Lung (tissue), 12 donors: ENCODE results near the gene CATSPER4. TPM values are rescaled to one million over a fixed set of nuclear protein-coding genes. Genes with fewer than 3 reads are reported as not detected.

Experiments
- ATAC-seq: fragments of 200-7000 bp; cut with Tn5 transposase; one replicate; pipeline ENCODE4 v1.9.1; 2020; ENCODE audit warnings: moderate number of reproducible peaks; ENCODE audit not compliant: insufficient read depth, low FRiP score
- DNase-seq, 3 donors: peaks; one replicate each; pipeline ENCODE4 v3.0.0-alpha.2; 2013 to 2017
- H3K27ac ChIP-seq, 2 donors: one replicate each; pipeline ENCODE4 v1.5.1; 2013; ENCODE audit warnings: mild to moderate bottlenecking in 2 of 2, moderate library complexity in 2 of 2, control low read depth in 1 of 2, inconsistent platforms in 1 of 2, low read depth in 1 of 2, low read length in 1 of 2
- H3K27me3 ChIP-seq, 3 donors: one replicate each; pipeline ENCODE4 v1.5.1; 2013; ENCODE audit warnings: low read length in 2 of 3; ENCODE audit not compliant: control insufficient read depth in 3 of 3, insufficient read depth in 3 of 3
- H3K36me3 ChIP-seq, 4 donors: one replicate each; pipeline ENCODE4 v1.5.1; 2013; ENCODE audit warnings: low read length in 4 of 4, mild to moderate bottlenecking in 1 of 4, moderate library complexity in 1 of 4; ENCODE audit not compliant: control insufficient read depth in 4 of 4, insufficient read depth in 4 of 4
- H3K4me1 ChIP-seq, 5 donors: one replicate each; pipeline ENCODE4 v1.5.1; 2013; ENCODE audit warnings: low read length in 5 of 5, mild to moderate bottlenecking in 2 of 5, moderate library complexity in 1 of 5; ENCODE audit not compliant: control insufficient read depth in 5 of 5, insufficient read depth in 5 of 5
- H3K4me3 ChIP-seq: one replicate; pipeline ENCODE4 v1.5.1; 2013; ENCODE audit warnings: mild to moderate bottlenecking, control low read depth, moderate library complexity
- H3K9ac ChIP-seq, 2 donors: one replicate each; pipeline ENCODE4 v1.5.1; 2013; ENCODE audit warnings: low read length in 2 of 2, control low read depth in 1 of 2; ENCODE audit not compliant: insufficient read depth in 1 of 2
- H3K9me3 ChIP-seq, 4 donors: one replicate each; pipeline ENCODE4 v1.5.1; 2013; ENCODE audit warnings: low read length in 3 of 4, mild to moderate bottlenecking in 1 of 4, moderate library complexity in 1 of 4; ENCODE audit not compliant: control insufficient read depth in 4 of 4, insufficient read depth in 3 of 4
- CTCF ChIP-seq: IDR thresholded peaks from 2 replicates; pipeline ENCODE4 v1.5.1; 2012; ENCODE audit warnings: mild to moderate bottlenecking; ENCODE audit errors: control extremely low read depth, extremely low read depth
- WGBS, 2 donors: extraction: QIAGEN DNeasy Blood & Tissue Kit; methylation state at CpG; one replicate each; pipeline ENCODE4 v1.1.7; 2013; 5-methylcytosine and 5-hydroxymethylcytosine counted together
- polyA plus RNA-seq, 2 donors: library from polyadenylated mRNA; stranded (reverse); fragments of 200-250 nt; gene quantifications; one replicate each; pipeline ENCODE4 v1.2.1, GENCODE V29; 2013
- total RNA-seq, 2 donors: library from RNA; depleted of rRNA in 1 of 2; stranded (reverse); fragments of >200 nt in 1 of 2; gene quantifications; one replicate each; pipeline ENCODE4 v1.2.1, GENCODE V29; 2014 to 2021
- donor health status: control.
- donor health status: control.
- donor health status: Bipolar disorder and iron deficiency.
- donor health status: healthy.
- donor health status: DM: yes; HTN: yes; CAD: no.

The CATSPER4 gene
- total and polyA plus RNA-seq, 4 donors = not detected

GRCh38 chr1:26220199-26220912, 30.0 kb downstream of the CATSPER4 start:
- H3K4me3 ChIP-seq = no peak overlapping the region
- H3K9me3 ChIP-seq = no peaks in the 10 kb centered on the region
- H3K27me3 ChIP-seq = peaks cover 0 to 6% (median 2%) of the 10 kb centered on the region in 3 donors
- H3K27ac ChIP-seq = no peak overlapping the region
- TF ChIP-seq CTCF = no peak
- DNase-seq = no peak
- 60 to 66% methylated on average over 27 of the region's 27 CpGs for WGBS, 2 donors
- no peak for ATAC-seq
- H3K36me3 ChIP-seq = no peaks in the 10 kb centered on the region
- peaks cover 0 to 3% (median 0%) of the 10 kb centered on the region in 5 donors for H3K4me1 ChIP-seq
- no peak overlapping the region for H3K9ac ChIP-seq

GRCh38 chr1:26221094-26221493, 30.7 kb downstream of the CATSPER4 start:
- ATAC-seq (no peak), DNase-seq (no peak)
- H3K9ac ChIP-seq = no peak overlapping the region
- H3K4me3 ChIP-seq = no peak overlapping the region
- no peaks in the 10 kb centered on the region for H3K9me3 ChIP-seq
- no peak for TF ChIP-seq CTCF
- no peaks in the 10 kb centered on the region for H3K36me3 ChIP-seq
- WGBS, 2 donors = 92 to 100% methylated on average over 2 of the region's 2 CpGs
- H3K27me3 ChIP-seq = peaks cover 0 to 11% (median 8%) of the 10 kb centered on the region in 3 donors
- H3K4me1 ChIP-seq = peaks cover 0 to 8% (median 2%) of the 10 kb centered on the region in 5 donors
- no peak overlapping the region for H3K27ac ChIP-seq

GRCh38 chr1:26224606-26225005, 34.2 kb downstream of the CATSPER4 start:
- peak overlapping the region in 1 of 2 donors; percentile 43 for H3K27ac ChIP-seq
- ATAC-seq = no peak
- WGBS, 2 donors = 85 to 88% methylated on average over 7 of the region's 7 CpGs

More at GRCh38 chr1:26224606-26225005, 34.2 kb downstream of the CATSPER4 start:
- Histone ChIP-seq H3K9ac (no peak overlapping the region), H3K9me3 (no peaks in the 10 kb centered on the region), H3K27me3 (peaks cover 0 to 24% (median 15%) of the 10 kb centered on the region in 3 donors), H3K4me1 (peaks cover 0 to 8% (median 2%) of the 10 kb centered on the region in 5 donors), H3K36me3 (no peaks in the 10 kb centered on the region), H3K4me3 (no peak overlapping the region)
- no peak for DNase-seq
- no peak for TF ChIP-seq CTCF
